ENCODE data around the gene CDK2AP2.

CDK2AP2 gene

DNA sequence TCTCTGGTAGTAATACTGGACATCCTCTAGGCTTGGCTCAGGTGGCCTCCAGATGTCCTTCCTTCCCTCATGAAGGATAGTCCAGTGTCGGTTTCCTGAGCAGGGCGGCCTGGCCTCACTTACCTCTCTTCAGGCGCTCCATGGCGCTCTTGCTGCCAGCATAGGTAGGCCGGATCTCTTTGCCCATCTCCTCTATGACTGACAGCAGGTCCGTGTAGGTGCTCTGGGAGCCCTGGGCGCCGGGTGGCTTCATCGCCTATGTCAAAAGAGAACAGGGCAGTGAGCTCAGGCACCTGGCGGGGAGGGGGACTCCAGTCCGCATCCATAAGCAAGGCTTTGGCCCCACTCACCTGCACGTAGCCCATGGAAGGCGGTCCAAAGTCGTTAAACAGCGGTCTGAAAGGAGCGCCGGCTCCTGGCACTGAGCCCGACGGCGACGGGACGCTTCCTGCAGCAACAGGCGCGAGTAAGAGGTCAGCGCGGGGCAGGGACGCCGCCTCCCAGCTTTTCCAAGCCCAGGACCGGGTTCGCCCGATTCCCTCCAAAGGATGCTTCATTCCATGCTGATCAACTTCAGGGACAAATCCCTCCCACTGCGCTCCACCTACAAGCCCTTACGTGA, 609 bp downstream of the CDK2AP2 start:
- H3K4me3 ChIP-seq (ENCODE audit: low read length) = peak overlapping the region; percentile 69
- peak; percentile 84 for DNase-seq (ENCODE audit: low read depth)
- TF ChIP-seq, protein P1, sequence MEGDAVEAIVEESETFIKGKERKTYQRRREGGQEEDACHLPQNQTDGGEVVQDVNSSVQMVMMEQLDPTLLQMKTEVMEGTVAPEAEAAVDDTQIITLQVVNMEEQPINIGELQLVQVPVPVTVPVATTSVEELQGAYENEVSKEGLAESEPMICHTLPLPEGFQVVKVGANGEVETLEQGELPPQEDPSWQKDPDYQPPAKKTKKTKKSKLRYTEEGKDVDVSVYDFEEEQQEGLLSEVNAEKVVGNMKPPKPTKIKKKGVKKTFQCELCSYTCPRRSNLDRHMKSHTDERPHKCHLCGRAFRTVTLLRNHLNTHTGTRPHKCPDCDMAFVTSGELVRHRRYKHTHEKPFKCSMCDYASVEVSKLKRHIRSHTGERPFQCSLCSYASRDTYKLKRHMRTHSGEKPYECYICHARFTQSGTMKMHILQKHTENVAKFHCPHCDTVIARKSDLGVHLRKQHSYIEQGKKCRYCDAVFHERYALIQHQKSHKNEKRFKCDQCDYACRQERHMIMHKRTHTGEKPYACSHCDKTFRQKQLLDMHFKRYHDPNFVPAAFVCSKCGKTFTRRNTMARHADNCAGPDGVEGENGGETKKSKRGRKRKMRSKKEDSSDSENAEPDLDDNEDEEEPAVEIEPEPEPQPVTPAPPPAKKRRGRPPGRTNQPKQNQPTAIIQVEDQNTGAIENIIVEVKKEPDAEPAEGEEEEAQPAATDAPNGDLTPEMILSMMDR (IDR thresholded peaks at IDR 0.05; ENCODE audit: insufficient read depth, low read depth, low read length, missing control alignments) = no peak

GRCh38 chr11:67506426-67507051, 1.4 kb downstream of the CDK2AP2 start:
- TF ChIP-seq, protein P1 (IDR thresholded peaks at IDR 0.05; ENCODE audit: insufficient read depth, low read depth, low read length, missing control alignments) = no peak
- no peak overlapping the region for H3K4me3 ChIP-seq (ENCODE audit: low read length)
- DNase-seq (ENCODE audit: low read depth) = no peak

DNA sequence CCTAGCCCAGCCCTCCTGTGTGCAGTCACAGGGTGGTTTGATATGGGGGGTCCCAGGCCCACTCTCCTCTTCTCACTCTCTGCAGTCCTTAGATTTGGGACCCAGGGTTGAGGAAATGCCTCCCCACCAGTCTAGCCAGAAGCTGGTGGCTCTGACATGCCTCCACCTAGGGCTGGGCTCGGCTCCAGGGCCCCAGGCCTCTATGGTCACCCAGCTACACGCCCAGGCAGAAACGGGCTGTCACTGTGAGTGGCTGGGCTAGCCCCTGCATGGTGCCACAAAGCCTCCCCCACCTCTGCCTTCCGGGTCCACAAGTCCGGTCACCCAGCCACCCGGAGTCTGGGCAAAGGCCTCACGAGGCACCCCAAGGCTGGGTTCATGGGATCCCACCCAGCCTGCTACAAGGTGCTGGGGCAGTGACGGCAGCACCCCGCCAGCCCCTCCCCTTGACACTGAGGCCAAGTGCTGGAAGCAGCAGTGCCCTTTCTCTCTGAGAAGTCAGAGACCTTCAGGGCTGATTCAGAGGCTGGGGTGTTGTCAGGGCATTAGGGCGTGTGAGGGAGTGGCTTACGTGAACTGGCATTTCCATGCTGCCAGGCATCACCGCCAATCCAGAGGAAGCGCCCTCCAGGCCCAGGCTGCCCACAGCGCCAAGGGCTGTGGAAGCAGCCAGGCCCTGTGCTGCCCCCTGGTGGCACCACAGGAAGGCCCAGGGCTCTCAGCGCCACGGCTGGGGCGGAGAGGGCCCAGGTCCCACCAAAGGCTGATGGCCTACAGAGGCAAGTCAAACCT, 2.2 kb downstream of the CDK2AP2 start:
- peak; percentile 98 for DNase-seq (ENCODE audit: low read depth)
- TF ChIP-seq, protein P1 (IDR thresholded peaks at IDR 0.05; ENCODE audit: insufficient read depth, low read depth, low read length, missing control alignments) = peak; percentile 96
- peak overlapping the region; percentile 77 for H3K4me3 ChIP-seq (ENCODE audit: low read length)

- TF ChIP-seq, protein P1 (IDR thresholded peaks at IDR 0.05; ENCODE audit: insufficient read depth, low read depth, low read length, missing control alignments) = no peak
- H3K4me3 ChIP-seq (ENCODE audit: low read length) = peak within 1 kb of the TSS; percentile 77
- peak; percentile 75 for DNase-seq (ENCODE audit: low read depth)
Observed at GRCh38 chr11:67504950-67505581, 2.9 kb downstream of the CDK2AP2 start, which contains the start of gene PITPNM1. PITPNM1 (minus strand) TSS chr11:67505363; CDS start chr11:67504180, 1,183 bp downstream.

DNA sequence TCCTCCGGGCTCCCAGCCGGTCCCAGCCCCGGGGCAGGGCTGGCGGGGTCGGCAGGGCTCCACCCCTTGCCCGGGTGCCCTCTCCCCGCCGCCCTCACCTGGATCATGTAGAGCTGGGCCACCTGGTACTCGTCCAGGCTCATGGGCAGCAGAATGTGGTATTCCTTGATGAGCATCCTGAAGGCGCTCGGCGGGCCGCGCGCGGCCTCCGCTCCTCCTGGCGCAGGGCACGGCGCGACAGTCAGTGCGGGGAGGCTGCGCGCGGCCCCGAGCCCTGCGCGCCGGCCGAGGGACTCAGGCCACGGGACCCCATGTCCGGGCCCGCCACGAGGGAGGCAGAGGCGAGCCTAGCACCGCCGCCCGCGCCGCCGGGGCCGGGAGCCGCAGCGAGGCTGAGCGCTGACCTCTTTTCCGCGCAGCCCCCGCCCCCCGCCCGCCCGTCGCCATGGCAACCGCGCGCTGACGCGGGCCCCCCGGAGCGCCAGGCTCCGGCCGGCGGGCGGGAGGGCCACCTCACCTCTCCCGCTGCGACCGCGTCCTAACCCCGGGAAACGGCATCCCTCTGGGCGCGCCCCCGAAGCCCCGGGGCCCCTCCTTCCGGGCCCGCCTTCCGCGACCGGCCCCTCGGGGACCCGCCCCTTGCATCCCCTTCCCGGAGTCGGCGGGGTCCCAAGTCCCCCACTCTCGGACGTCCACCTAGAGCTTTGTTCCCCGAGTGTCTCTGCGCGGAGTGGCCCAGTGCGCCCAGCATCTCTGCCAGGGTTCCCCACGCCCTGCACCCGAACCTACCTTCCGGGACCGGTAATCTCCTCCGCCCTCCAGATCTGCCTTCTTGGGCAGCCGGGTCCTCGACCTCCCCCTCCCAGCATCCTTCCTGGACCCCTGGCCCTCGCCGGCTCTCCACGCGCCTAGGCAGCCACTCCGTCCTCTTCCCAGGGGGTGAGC, 3.7 kb downstream of the CDK2AP2 start:
- TF ChIP-seq, protein P1 (IDR thresholded peaks at IDR 0.05; ENCODE audit: insufficient read depth, low read depth, low read length, missing control alignments) = no peak
- peak; percentile 22 for DNase-seq (ENCODE audit: low read depth)
- peak overlapping the region; percentile 77 for H3K4me3 ChIP-seq (ENCODE audit: low read length)
